Trophoblast cell (in vitro differentiated cells and primary cell): ENCODE measurements around the gene CYTH4.

ENCODE experiments used
- DNase-seq, 2 donors: peaks; one replicate each; pipeline ENCODE4 v3.0.0-alpha.2; 2016
- H2AFZ ChIP-seq: 2 replicates; pipeline ENCODE4 v1.6.1; 2013; ENCODE audit warnings: low read length, moderate library complexity, mild to moderate bottlenecking; ENCODE audit not compliant: insufficient read depth, poor library complexity
- H2AK5ac ChIP-seq: 2 replicates; pipeline ENCODE4 v1.6.1; 2013; ENCODE audit warnings: mild to moderate bottlenecking, low read length
- H2BK120ac ChIP-seq: 2 replicates; pipeline ENCODE4 v1.6.1; 2013; ENCODE audit warnings: low read length, mild to moderate bottlenecking, moderate library complexity; ENCODE audit not compliant: insufficient read depth, poor library complexity
- H2BK12ac ChIP-seq: 2 replicates; pipeline ENCODE4 v1.6.1; 2013; ENCODE audit warnings: mild to moderate bottlenecking, low read length, moderate library complexity
- H2BK5ac ChIP-seq: 2 replicates; pipeline ENCODE4 v1.6.1; 2013; ENCODE audit warnings: low read length, low read depth, moderate library complexity, mild to moderate bottlenecking; ENCODE audit not compliant: poor library complexity
- H3K14ac ChIP-seq: 2 replicates; pipeline ENCODE4 v1.6.1; 2013; ENCODE audit warnings: mild to moderate bottlenecking, low read length
- H3K18ac ChIP-seq: 2 replicates; pipeline ENCODE4 v1.6.1; 2013; ENCODE audit warnings: mild to moderate bottlenecking, low read length
- H3K23ac ChIP-seq: 2 replicates; pipeline ENCODE4 v1.6.1; 2013; ENCODE audit warnings: low read length
- H3K27ac ChIP-seq: 2 replicates; pipeline ENCODE4 v1.5.1; 2013; ENCODE audit warnings: low read depth, mild to moderate bottlenecking, inconsistent platforms, low read length, moderate library complexity
- H3K27me3 ChIP-seq: 2 replicates; pipeline ENCODE4 v1.6.1; 2013; ENCODE audit warnings: inconsistent platforms, mild to moderate bottlenecking, low read length, moderate library complexity; ENCODE audit not compliant: insufficient read depth
- H3K36me3 ChIP-seq, 2 experiments: 1 replicate in 1 of 2; 2 replicates in 1 of 2; pipeline ENCODE4 v1.6.1; 2013; ENCODE audit warnings: low read length in 2 of 2, mild to moderate bottlenecking in 2 of 2, moderate library complexity in 1 of 2; ENCODE audit not compliant: insufficient read depth in 2 of 2, control insufficient read depth in 1 of 2
- H3K4ac ChIP-seq: 2 replicates; pipeline ENCODE4 v1.6.1; 2013; ENCODE audit warnings: low read depth, mild to moderate bottlenecking, low read length, moderate library complexity
- H3K4me1 ChIP-seq, 2 experiments: 1 replicate in 1 of 2; 2 replicates in 1 of 2; pipeline ENCODE4 v1.6.1; 2013; ENCODE audit warnings: low read length in 2 of 2, mild to moderate bottlenecking in 2 of 2, moderate library complexity in 1 of 2; ENCODE audit not compliant: insufficient read depth in 2 of 2, control insufficient read depth in 1 of 2
- H3K4me2 ChIP-seq: 2 replicates; pipeline ENCODE4 v1.6.1; 2013; ENCODE audit warnings: inconsistent platforms, mild to moderate bottlenecking, low read length, moderate library complexity
- H3K4me3 ChIP-seq: 2 replicates; pipeline ENCODE4 v1.5.1; 2013; ENCODE audit warnings: mild to moderate bottlenecking, low read depth, low read length, inconsistent platforms
- H3K79me1 ChIP-seq: one replicate; pipeline ENCODE4 v1.6.1; 2013; ENCODE audit warnings: low read length
- H3K79me2 ChIP-seq: 2 replicates; pipeline ENCODE4 v1.6.1; 2013; ENCODE audit warnings: low read length, mild to moderate bottlenecking; ENCODE audit not compliant: control insufficient read depth, insufficient read depth, poor library complexity
- H3K9ac ChIP-seq: 2 replicates; pipeline ENCODE4 v1.6.1; 2013; ENCODE audit warnings: mild to moderate bottlenecking, low read length
- H3K9me3 ChIP-seq: 2 replicates; pipeline ENCODE4 v1.6.1; 2013; ENCODE audit warnings: low read depth, mild to moderate bottlenecking, control low read depth, inconsistent platforms, low read length; ENCODE audit not compliant: insufficient read depth
- H4K12ac ChIP-seq: 2 replicates; pipeline ENCODE4 v1.6.1; 2013; ENCODE audit warnings: low read depth, mild to moderate bottlenecking, low read length, moderate library complexity
- H4K8ac ChIP-seq: 2 replicates; pipeline ENCODE4 v1.6.1; 2013; ENCODE audit warnings: low read depth, mild to moderate bottlenecking, low read length, moderate library complexity
- H4K91ac ChIP-seq: one replicate; pipeline ENCODE4 v1.6.1; 2013; ENCODE audit warnings: low read depth, mild to moderate bottlenecking, low read length, moderate library complexity
- WGBS: extraction: QIAGEN DNeasy Blood & Tissue Kit; methylation state at CpG from one replicate; pipeline ENCODE4 v1.1.7; 2013; ENCODE audit warnings: missing lambda C conversion rate; ENCODE audit not compliant: insufficient read length, insufficient coverage; ENCODE audit errors: extremely low coverage; 5-methylcytosine and 5-hydroxymethylcytosine counted together

CYTH4 gene

GRCh38 chr22:37280718-37281117 lies 1.6 kb upstream of the CYTH4 start:
- Histone ChIP-seq H3K18ac (no peak overlapping the region), H3K23ac (no peak overlapping the region), H3K9ac (no peak overlapping the region), H2BK120ac (no peak overlapping the region), H3K27ac (no peak overlapping the region), H3K4ac (no peak overlapping the region), H3K27me3 (no peaks in the 10 kb centered on the region), H3K79me1 (no peaks in the 10 kb centered on the region), H2AK5ac (no peak overlapping the region), H3K14ac (no peak overlapping the region), H2AFZ (no peak overlapping the region), H4K91ac (no peak overlapping the region), H4K8ac (no peak overlapping the region), H3K79me2 (no peaks in the 10 kb centered on the region), H2BK12ac (no peak overlapping the region), H3K9me3 (peaks cover 2% of the 10 kb centered on the region), H3K4me1 (no peaks in the 10 kb centered on the region), H3K4me3 (no peak overlapping the region), H3K4me2 (no peak overlapping the region), H3K36me3 (no peaks in the 10 kb centered on the region), H4K12ac (no peak overlapping the region), H2BK5ac (no peak overlapping the region)
- no CpG with 5 or more reads among the region's 5 CpGs for WGBS
- no peak for DNase-seq

GRCh38 chr22:37281195-37281594 lies 1.1 kb upstream of the CYTH4 start:
- Histone ChIP-seq H3K4me1 (no peaks in the 10 kb centered on the region), H4K91ac (no peak overlapping the region), H3K9ac (no peak overlapping the region), H3K14ac (no peak overlapping the region), H3K27ac (no peak overlapping the region), H3K18ac (no peak overlapping the region), H3K27me3 (no peaks in the 10 kb centered on the region), H3K4me2 (no peak overlapping the region), H2AK5ac (no peak overlapping the region), H4K12ac (no peak overlapping the region), H3K79me1 (no peaks in the 10 kb centered on the region), H2BK5ac (no peak overlapping the region), H3K4me3 (no peak overlapping the region), H4K8ac (no peak overlapping the region), H3K4ac (no peak overlapping the region), H3K36me3 (no peaks in the 10 kb centered on the region), H2AFZ (no peak overlapping the region), H3K79me2 (no peaks in the 10 kb centered on the region), H3K9me3 (peaks cover 2% of the 10 kb centered on the region), H2BK120ac (no peak overlapping the region), H3K23ac (no peak overlapping the region), H2BK12ac (no peak overlapping the region)
- DNase-seq, result no peak
- WGBS, result no CpG with 5 or more reads among the region's 7 CpGs

GRCh38 chr22:37281646-37282384 lies 493 bp upstream of the CYTH4 start:
- H4K12ac ChIP-seq, result no peak overlapping the region
- no peak overlapping the region for H4K8ac ChIP-seq
- no peaks in the 10 kb centered on the region for H3K27me3 ChIP-seq
- peak in 1 of 2 donors; percentile 30 for DNase-seq
- H3K18ac ChIP-seq, result no peak overlapping the region
- H3K4me1 ChIP-seq, result no peaks in the 10 kb centered on the region
- no peak overlapping the region for H3K9ac ChIP-seq
- no peak overlapping the region for H4K91ac ChIP-seq
- H2AFZ ChIP-seq, result no peak overlapping the region
- peaks cover 2% of the 10 kb centered on the region for H3K9me3 ChIP-seq
- H2BK120ac ChIP-seq, result no peak overlapping the region
- H2AK5ac ChIP-seq, result no peak overlapping the region
- no peak overlapping the region for H3K4me2 ChIP-seq
- H3K36me3 ChIP-seq, result no peaks in the 10 kb centered on the region
- no peak overlapping the region for H3K23ac ChIP-seq
- WGBS, result no CpG with 5 or more reads among the region's 12 CpGs
- no peak overlapping the region for H2BK5ac ChIP-seq
- H3K79me2 ChIP-seq, result no peaks in the 10 kb centered on the region
- no peak overlapping the region for H3K4ac ChIP-seq
- no peak overlapping the region for H3K27ac ChIP-seq
- no peak overlapping the region for H3K14ac ChIP-seq
- no peak overlapping the region for H2BK12ac ChIP-seq
- H3K79me1 ChIP-seq, result no peaks in the 10 kb centered on the region
- no peak overlapping the region for H3K4me3 ChIP-seq

GRCh38 chr22:37283393-37283937 lies 1.2 kb downstream of the CYTH4 start:
- Histone ChIP-seq H3K27me3 (no peaks in the 10 kb centered on the region), H2BK120ac (no peak overlapping the region), H3K23ac (no peak overlapping the region), H3K9ac (no peak overlapping the region), H4K8ac (no peak overlapping the region), H3K79me1 (no peaks in the 10 kb centered on the region), H2AFZ (no peak overlapping the region), H3K9me3 (peaks cover 2% of the 10 kb centered on the region), H3K14ac (no peak overlapping the region), H3K4me2 (no peak overlapping the region), H3K36me3 (no peaks in the 10 kb centered on the region), H2AK5ac (no peak overlapping the region), H3K79me2 (no peaks in the 10 kb centered on the region), H2BK12ac (no peak overlapping the region), H4K91ac (no peak overlapping the region), H3K18ac (no peak overlapping the region), H3K4me3 (no peak overlapping the region), H3K4me1 (no peaks in the 10 kb centered on the region), H3K4ac (no peak overlapping the region), H2BK5ac (no peak overlapping the region), H4K12ac (no peak overlapping the region), H3K27ac (no peak overlapping the region)
- no CpG with 5 or more reads among the region's 8 CpGs for WGBS
- DNase-seq, result no peak
